Thoracic aorta (tissue), 2 donors: Measurements from ENCODE around the gene SLC13A4. TPM values are rescaled to one million over a fixed set of nuclear protein-coding genes. Genes with fewer than 3 reads are reported as not detected.
"Not testable (repeated sequence)": the region's sequence is repeated elsewhere in the genome, so short reads cannot be mapped to it uniquely, and the experiment has no call there.

Experiments
- ATAC-seq: fragments of 150-250 bp; one replicate; pipeline ENCODE4 v1.8.0; 2017; ENCODE audit warnings: low read depth; ENCODE audit not compliant: insufficient number of reproducible peaks, low FRiP score
- DNase-seq: peaks from one replicate; pipeline ENCODE4 v3.0.0-alpha.2; 2020; ENCODE audit warnings: low spot score
- H3K27ac ChIP-seq, 2 donors: fragments of 200-600 bp; sonication (generic); 1 replicate in 1 of 2; 2 replicates in 1 of 2; pipeline ENCODE4 v1.5.1; 2016; ENCODE audit warnings: mild to moderate bottlenecking in 2 of 2, moderate library complexity in 2 of 2
- H3K27me3 ChIP-seq: fragments of 200-600 bp; sonication (generic); replicated peaks from 2 replicates; pipeline ENCODE4 v1.6.0; 2016; ENCODE audit warnings: mild to moderate bottlenecking; ENCODE audit not compliant: insufficient read depth
- H3K36me3 ChIP-seq: fragments of 200-600 bp; sonication (generic); one replicate; pipeline ENCODE4 v1.5.1; 2016
- H3K4me1 ChIP-seq, 2 donors: fragments of 200-600 bp; sonication (generic); 1 replicate in 1 of 2; 2 replicates in 1 of 2; pipeline versions ENCODE4 v1.5.1 to v1.6.0; 2016; ENCODE audit warnings: low read depth in 2 of 2, mild to moderate bottlenecking in 1 of 2; ENCODE audit not compliant: control insufficient read depth in 1 of 2
- H3K4me3 ChIP-seq: fragments of 200-600 bp; sonication (generic); 2 replicates; pipeline ENCODE4 v1.5.1; 2016; ENCODE audit warnings: mild to moderate bottlenecking
- H3K9me3 ChIP-seq: fragments of 200-600 bp; sonication (generic); 2 replicates; pipeline ENCODE4 v1.5.1; 2016
- CTCF ChIP-seq: fragments of 200-600 bp; sonication (generic); IDR thresholded peaks from one replicate; pipeline ENCODE4 v1.5.1; 2019; ENCODE audit warnings: antibody characterized with exemption
- total RNA-seq, 2 donors: library from RNA; depleted of rRNA; stranded (reverse); fragments of >200 nt; gene quantifications; one replicate each; pipeline versions ENCODE4 v1.1.0 to v1.2.3, GENCODE V29; 2016

SLC13A4 gene
- total RNA-seq = 1 to 10 TPM; 2.0 to 2.1 TPM

- Histone ChIP-seq H3K4me1 (peaks cover 0 to 16% of the 10 kb centered on the region in 2 donors), H3K36me3 (peaks cover under 1% of the 10 kb centered on the region), H3K9me3 (no peaks in the 10 kb centered on the region), H3K4me3 (no peak within 1 kb of the TSS), H3K27me3 (no peaks in the 10 kb centered on the region), H3K27ac (no peak within 1 kb of the TSS)
- no peak for TF ChIP-seq CTCF
- ATAC-seq (no peak), DNase-seq (no peak)
These were observed at the start of gene SLC13A4 for GRCh38 chr7:135728136-135728669. Gene SLC13A4 (minus strand): TSS chr7:135728186. CDS start chr7:135727496, 690 bp downstream.

- H3K27me3 ChIP-seq, DNase-seq, H3K9me3 ChIP-seq, ATAC-seq, H3K27ac ChIP-seq, H3K4me3 ChIP-seq, H3K36me3 ChIP-seq: not testable (repeated sequence)
- H3K4me1 ChIP-seq = peaks cover 0 to 15% of the 10 kb centered on the region in 2 donors
These were observed 47.9 kb upstream of the SLC13A4 start for GRCh38 chr7:135775915-135776314.

- Histone ChIP-seq H3K36me3 (no peaks in the 10 kb centered on the region), H3K9me3 (no peaks in the 10 kb centered on the region), H3K4me3 (no peak overlapping the region), H3K4me1 (peaks cover 0 to 11% of the 10 kb centered on the region in 2 donors), H3K27me3 (no peaks in the 10 kb centered on the region), H3K27ac (no peak overlapping the region)
- DNase-seq (no peak), ATAC-seq (no peak)
- TF ChIP-seq CTCF = no peak
These were observed 47.2 kb upstream of the SLC13A4 start for GRCh38 chr7:135775230-135775629.

- Histone ChIP-seq H3K27me3 (no peaks in the 10 kb centered on the region), H3K27ac (no peak overlapping the region), H3K4me1 (peaks cover 6 to 14% of the 10 kb centered on the region in 2 donors), H3K9me3 (no peaks in the 10 kb centered on the region), H3K4me3 (no peak overlapping the region), H3K36me3 (no peaks in the 10 kb centered on the region)
- DNase-seq = no peak
- no peak for ATAC-seq
- no peak for TF ChIP-seq CTCF
These were observed 46.3 kb upstream of the SLC13A4 start for GRCh38 chr7:135774284-135774683.

GRCh38 chr7:135773464-135773863, 45.5 kb upstream of the SLC13A4 start:
- TF ChIP-seq CTCF = no peak
- Histone ChIP-seq H3K9me3 (no peaks in the 10 kb centered on the region), H3K27me3 (no peaks in the 10 kb centered on the region), H3K36me3 (no peaks in the 10 kb centered on the region), H3K4me1 (peaks cover 14 to 22% of the 10 kb centered on the region in 2 donors), H3K27ac (no peak overlapping the region), H3K4me3 (no peak overlapping the region)
- DNase-seq = no peak
- no peak for ATAC-seq
